HCT116 (cell line): ENCODE results near the gene POLG. TPM values are rescaled to one million over a fixed set of nuclear protein-coding genes. Genes with fewer than 3 reads are reported as not detected.

Experiments
- ATAC-seq: fragments of 200-7000 bp; cut with Tn5 transposase; 2 replicates; pipeline ENCODE4 v1.9.1; 2020; ENCODE audit warnings: mild to moderate bottlenecking, moderate library complexity
- BruUV-seq: library from RNA; stranded (reverse); fragments of 400-500 nt; replicated peaks from 2 replicates; lab custom pipeline; 2021; lab: Mats Ljungman, UMichigan
- CTCF ChIA-PET: fragments of 300-600 bp; sonication (Branson Sonifier 250); formaldehyde crosslinking; loops from one replicate; lab custom pipeline; 2021; ENCODE audit warnings: antibody characterized with exemption; lab: Charles Lee
- POLR2A ChIA-PET: fragments of 300-600, 350-600 bp; sonication (Branson Sonifier 250); formaldehyde crosslinking; loops from one replicate; lab custom pipeline; 2021; ENCODE audit warnings: antibody characterized with exemption; lab: Charles Lee
- RAD21 ChIA-PET, 2 experiments: fragments of 300-600 bp; sonication (Branson Sonifier 250); formaldehyde crosslinking; loops; one replicate each; lab custom pipeline; 2023; ENCODE audit warnings: low total read pairs in 2 of 2; ENCODE audit not compliant: uncharacterized antibody in 2 of 2, unreplicated experiment in 2 of 2, low non-redundant PET in 1 of 2; lab: Charles Lee
- DNase-seq: peaks from one replicate; pipeline ENCODE4 v3.0.0-alpha.2; 2010; ENCODE audit warnings: low read depth, low spot score
- H2AFZ ChIP-seq: fragments of 200-600 bp; shearing (Covaris generic), sonication (generic); 2 replicates; pipeline ENCODE4 v1.6.1; 2017; ENCODE audit warnings: low read depth, mixed run types, mixed read lengths, antibody characterized with exemption, low read length; ENCODE audit not compliant: poor library complexity, severe bottlenecking
- H3K27ac ChIP-seq: 2 replicates; pipeline ENCODE4 v1.5.1; 2012; ENCODE audit warnings: low read depth, low read length
- H3K27me3 ChIP-seq: fragments of 200-600 bp; sonication (generic); 2 replicates; pipeline ENCODE4 v1.6.1; 2016; ENCODE audit warnings: mixed run types, low read length, mixed read lengths; ENCODE audit not compliant: insufficient read depth
- H3K36me3 ChIP-seq, 2 experiments: fragments of 200-500 bp in 1 of 2; fragments of 200-600 bp in 1 of 2; sonication (Bioruptor generic) in 1 of 2; sonication (generic) in 1 of 2; 2 replicates each; pipeline versions ENCODE4 v1.5.1 to v1.6.1; 2014 to 2016; ENCODE audit warnings: low read length in 2 of 2, inconsistent platforms in 1 of 2, mixed read lengths in 1 of 2, mixed run types in 1 of 2; ENCODE audit not compliant: insufficient read depth in 2 of 2, control insufficient read depth in 1 of 2
- H3K4me1 ChIP-seq, 2 experiments: fragments of 200-600 bp in 1 of 2; sonication (generic) in 1 of 2; 2 replicates each; pipeline versions ENCODE4 v1.5.1 to v1.6.1; 2012 to 2017; ENCODE audit warnings: low read length in 2 of 2, inconsistent platforms in 1 of 2, mild to moderate bottlenecking in 1 of 2, mixed read lengths in 1 of 2, mixed run types in 1 of 2, moderate library complexity in 1 of 2; ENCODE audit not compliant: insufficient read depth in 2 of 2, control insufficient read depth in 1 of 2
- H3K4me2 ChIP-seq: fragments of 200-600 bp; sonication (generic); 2 replicates; pipeline ENCODE4 v1.6.1; 2017; ENCODE audit warnings: mixed run types, low read length, mixed read lengths
- H3K4me3 ChIP-seq, 2 experiments: fragments of 200-600 bp in 1 of 2; sonication (generic) in 1 of 2; replicated peaks in 1 of 2; 2 replicates each; pipeline ENCODE4 v1.5.1; 2011 to 2016; ENCODE audit warnings: low read length in 2 of 2, control low read depth in 1 of 2, low read depth in 1 of 2, mild to moderate bottlenecking in 1 of 2, mixed read lengths in 1 of 2, mixed run types in 1 of 2
- H3K79me2 ChIP-seq: fragments of 200-600 bp; sonication (generic); 2 replicates; pipeline ENCODE4 v1.6.1; 2017; ENCODE audit warnings: mild to moderate bottlenecking, mixed run types, low read length, moderate library complexity, mixed read lengths; ENCODE audit not compliant: insufficient read depth
- H3K9ac ChIP-seq: fragments of 200-600 bp; sonication (generic); 2 replicates; pipeline ENCODE4 v1.6.1; 2016; ENCODE audit warnings: low read length, mixed read lengths
- H3K9me2 ChIP-seq: fragments of 200-600 bp; sonication (generic), shearing (Covaris generic); 2 replicates; pipeline ENCODE4 v1.6.1; 2017; ENCODE audit warnings: mixed run types, mild to moderate bottlenecking, moderate library complexity; ENCODE audit not compliant: insufficient read depth
- H3K9me3 ChIP-seq, 2 experiments: fragments of 200-500 bp in 1 of 2; fragments of 200-600 bp in 1 of 2; sonication (Bioruptor generic) in 1 of 2; sonication (generic) in 1 of 2; 2 replicates each; pipeline ENCODE4 v1.6.1; 2014 to 2017; ENCODE audit warnings: low read length in 2 of 2, mixed read lengths in 2 of 2, inconsistent platforms in 1 of 2, low read depth in 1 of 2, mild to moderate bottlenecking in 1 of 2, mixed run types in 1 of 2, moderate library complexity in 1 of 2; ENCODE audit not compliant: control insufficient read depth in 1 of 2, insufficient read depth in 1 of 2
- H4K20me1 ChIP-seq: fragments of 200-600 bp; sonication (generic), shearing (Covaris generic); 2 replicates; pipeline ENCODE4 v1.6.1; 2017; ENCODE audit warnings: mixed run types, mild to moderate bottlenecking, moderate library complexity; ENCODE audit not compliant: insufficient read depth
- ATF3 ChIP-seq: IDR thresholded peaks from 2 replicates; pipeline ENCODE4 v1.6.1; 2012
- CBX3 ChIP-seq: IDR thresholded peaks from 2 replicates; pipeline ENCODE4 v1.6.1; 2012; ENCODE audit warnings: low read depth
- CEBPB ChIP-seq: IDR thresholded peaks from 2 replicates; pipeline ENCODE4 v1.6.1; 2012; ENCODE audit warnings: low read depth
- CTCF ChIP-seq, 3 experiments: fragments of 200-600 bp in 1 of 3; sonication (generic) in 1 of 3; IDR thresholded peaks in 2 of 3; conservative IDR thresholded peaks in 1 of 3; 2 replicates each; pipeline ENCODE4 v1.5.1; 2012 to 2017; ENCODE audit warnings: low read depth in 2 of 3, low read length in 2 of 3, antibody characterized with exemption in 1 of 3, borderline replicate concordance in 1 of 3, control low read depth in 1 of 3, mild to moderate bottlenecking in 1 of 3, mixed read lengths in 1 of 3, mixed run types in 1 of 3, moderate library complexity in 1 of 3; ENCODE audit not compliant: insufficient read depth in 1 of 3
- EZH2 ChIP-seq: fragments of 200-600 bp; sonication (generic); IDR thresholded peaks from 2 replicates; pipeline ENCODE4 v1.6.1; 2017; ENCODE audit warnings: antibody characterized with exemption, mixed run types
- FOSL1 ChIP-seq: IDR thresholded peaks from 2 replicates; pipeline ENCODE4 v1.6.1; 2012; ENCODE audit warnings: low read depth
- JUND ChIP-seq: IDR thresholded peaks from 2 replicates; pipeline ENCODE4 v1.6.1; 2012
- POLR2A ChIP-seq: IDR thresholded peaks from 2 replicates; pipeline ENCODE4 v1.7.0; 2011; ENCODE audit warnings: borderline replicate concordance; ENCODE audit not compliant: insufficient read depth, insufficient read length; ENCODE audit errors: extremely low read depth
- POLR2AphosphoS5 ChIP-seq: IDR thresholded peaks from 2 replicates; pipeline ENCODE4 v1.6.1; 2011; ENCODE audit warnings: mild to moderate bottlenecking, low read depth, low read length, moderate library complexity
- SRF ChIP-seq: IDR thresholded peaks from 2 replicates; pipeline ENCODE4 v1.6.1; 2012; ENCODE audit warnings: low read depth
- TCF7L2 ChIP-seq: IDR thresholded peaks from 2 replicates; pipeline ENCODE4 v1.7.0; 2011; ENCODE audit warnings: borderline replicate concordance, inconsistent platforms; ENCODE audit not compliant: insufficient read depth, insufficient read length; ENCODE audit errors: extremely low read depth
- ZBTB33 ChIP-seq: IDR thresholded peaks from 2 replicates; pipeline ENCODE4 v1.6.1; 2011; ENCODE audit warnings: mild to moderate bottlenecking, low read length, moderate library complexity; ENCODE audit not compliant: insufficient replicate concordance; ENCODE audit errors: extremely low read depth
- ZNF274 ChIP-seq: fragments of 200-500 bp; sonication (Bioruptor generic); IDR thresholded peaks from 2 replicates; pipeline ENCODE4 v1.6.1; 2014; ENCODE audit warnings: mild to moderate bottlenecking, low read depth, low read length, inconsistent platforms
- intact Hi-C: fragments of 100-400 bp; cut with micrococcal nuclease; formaldehyde crosslinking; loops from 2 replicates; pipeline ENCODE4 v1.10.0; 2022
- total RNA-seq: library from RNA; stranded (reverse); gene quantifications from one replicate; pipeline ENCODE4 v1.2.1, GENCODE V29; 2021; ENCODE audit not compliant: unreplicated experiment

Gene POLG
- total RNA-seq, 1 experiment from 2014 or later, result 72.7 TPM

- POLR2A ChIA-PET, result no interaction called here
- Histone ChIP-seq H3K27me3 (peaks cover 6% of the 10 kb centered on the region; the same call in 1 of the 2 replicates), H3K4me2 (no peak overlapping the region), H3K36me3 (no peaks in the 10 kb centered on the region), H3K4me3 (no peak overlapping the region), H4K20me1 (no peaks in the 10 kb centered on the region), H3K4me1 (no peaks in the 10 kb centered on the region), H2AFZ (no peak overlapping the region), H3K9me3 (no peaks in the 10 kb centered on the region), H3K9ac (no peak overlapping the region), H3K9me2 (no peaks in the 10 kb centered on the region), H3K27ac (no peak overlapping the region), H3K79me2 (no peaks in the 10 kb centered on the region)
- ATAC-seq (no peak), DNase-seq (no peak)
- RAD21 ChIA-PET, result no interaction called here
- BruUV-seq, result no TSS peak
- TF ChIP-seq TCF7L2, result no peak
- no peak for TF ChIP-seq CEBPB
- intact Hi-C loops, result no loop called here
- CTCF ChIA-PET, result interaction anchor here (1.4 to 2.2 kb wide), 2 partner anchors 11 to 13 kb away, joined by 4 to 8 read pairs; no protein-coding TSS in a partner anchor
Measured at GRCh38 chr15:89369341-89369947, 34.8 kb upstream of the POLG start.

GRCh38 chr15:89368566-89369223 is 34.1 kb upstream of the POLG start:
- no peaks in the 10 kb centered on the region for H3K9me2 ChIP-seq
- ChIA-PET RAD21 (no interaction called here), POLR2A (no interaction called here), CTCF (interaction anchor here (1.4 to 2.2 kb wide), 2 partner anchors 10 to 12 kb away, joined by 4 to 8 read pairs; no protein-coding TSS in a partner anchor)
- ATAC-seq (no peak), DNase-seq (no peak)
- H3K27ac ChIP-seq, result no peak overlapping the region
- no peaks in the 10 kb centered on the region for H3K9me3 ChIP-seq
- no peaks in the 10 kb centered on the region for H4K20me1 ChIP-seq
- BruUV-seq, result no TSS peak
- intact Hi-C loops, result no loop called here
- H2AFZ ChIP-seq, result no peak overlapping the region
- H3K4me2 ChIP-seq, result no peak overlapping the region
- H3K36me3 ChIP-seq, result no peaks in the 10 kb centered on the region
- H3K4me3 ChIP-seq, result no peak overlapping the region
- H3K4me1 ChIP-seq, result no peaks in the 10 kb centered on the region
- H3K79me2 ChIP-seq, result no peaks in the 10 kb centered on the region
- H3K9ac ChIP-seq, result no peak overlapping the region
- H3K27me3 ChIP-seq, result peaks cover 6% of the 10 kb centered on the region; the same call in 1 of the 2 replicates
- TF ChIP-seq JUND (no peak), FOSL1 (no peak), CTCF (IDR thresholded peaks at IDR 0.05 in 2 of 3, conservative IDR thresholded peaks at IDR 0.05 in 1 of 3; ENCODE audit: borderline replicate concordance in 1 of 3, insufficient read depth in 1 of 3, low read depth in 2 of 3, low read length in 2 of 3) (no peak), CBX3 (no peak), EZH2 (no peak), ZBTB33 (no peak), POLR2AphosphoS5 (no peak), ZNF274 (no peak), POLR2A (no peak), ATF3 (no peak), SRF (no peak)
